Activated B cell treated with CpG ODN at 0.5 μM for 24 hours (primary cell): Measurements from ENCODE around the gene PARVB. TPM values are rescaled to one million over a fixed set of nuclear protein-coding genes. Genes with fewer than 3 reads are reported as not detected.

Experiments used
- ATAC-seq: fragments of 200-7000 bp; cut with Tn5 transposase; one replicate; pipeline ENCODE4 v1.10.0; 2021; ENCODE audit warnings: low read depth, mild to moderate bottlenecking, moderate library complexity
- CTCF ChIA-PET: fragments of 350-600 bp; sonication (Branson Sonifier 250); formaldehyde crosslinking; loops from one replicate; lab custom pipeline; 2021; ENCODE audit warnings: antibody characterized with exemption; lab: Charles Lee
- POLR2A ChIA-PET: fragments of 350-600 bp; sonication (Branson Sonifier 250); formaldehyde crosslinking; loops from one replicate; lab custom pipeline; 2021; ENCODE audit warnings: antibody characterized with exemption; lab: Charles Lee
- DNase-seq: peaks from one replicate; pipeline ENCODE4 v3.0.0; 2022
- H3K27ac Mint-ChIP-seq: one replicate; pipeline ENCODE4 v1.8.0; 2020; ENCODE audit warnings: mixed read lengths
- H3K27me3 Mint-ChIP-seq: one replicate; pipeline ENCODE4 v1.8.0; 2021; ENCODE audit warnings: mixed read lengths
- H3K36me3 Mint-ChIP-seq: one replicate; pipeline ENCODE4 v1.8.0; 2021; ENCODE audit warnings: low read depth, mixed read lengths
- H3K4me1 Mint-ChIP-seq: one replicate; pipeline ENCODE4 v1.8.0; 2021; ENCODE audit warnings: mixed read lengths
- H3K4me3 Mint-ChIP-seq: one replicate; pipeline ENCODE4 v1.8.0; 2020; ENCODE audit warnings: mild to moderate bottlenecking, mixed read lengths
- H3K9me3 Mint-ChIP-seq: one replicate; pipeline ENCODE4 v1.8.0; 2020; ENCODE audit warnings: mixed read lengths
- intact Hi-C: fragments of 100-400 bp; cut with micrococcal nuclease; formaldehyde crosslinking; loops from one replicate; pipeline ENCODE4 v1.15.1; 2024
- total RNA-seq: library from RNA; stranded (reverse); gene quantifications from 2 replicates; pipeline ENCODE4 v1.2.3, GENCODE V29; 2022
- TF ChIP-seq, protein P1 (sequence below): fragments of 200-600 bp; IDR thresholded peaks from one replicate; pipeline ENCODE4 v1.8.0; 2022; ENCODE audit warnings: antibody characterized with exemption, mild to moderate bottlenecking

Gene PARVB
- total RNA-seq, 1 donor from 2014 or later = 53.5 TPM

- POLR2A ChIA-PET = no interaction called here
- Mint-ChIP-seq H3K4me1 (peaks cover 40% of the 10 kb centered on the region), H3K9me3 (no peaks in the 10 kb centered on the region), H3K4me3 (no peak overlapping the region), H3K36me3 (peaks cover 4% of the 10 kb centered on the region), H3K27ac (no peak overlapping the region), H3K27me3 (no peaks in the 10 kb centered on the region)
- DNase-seq = no peak
- intact Hi-C loops = no loop called here
- CTCF ChIA-PET = interaction anchor here (0.9 kb wide), 1 partner anchor 25 kb away, joined by 6 read pairs; no protein-coding TSS in a partner anchor
- TF ChIP-seq, protein P1, sequence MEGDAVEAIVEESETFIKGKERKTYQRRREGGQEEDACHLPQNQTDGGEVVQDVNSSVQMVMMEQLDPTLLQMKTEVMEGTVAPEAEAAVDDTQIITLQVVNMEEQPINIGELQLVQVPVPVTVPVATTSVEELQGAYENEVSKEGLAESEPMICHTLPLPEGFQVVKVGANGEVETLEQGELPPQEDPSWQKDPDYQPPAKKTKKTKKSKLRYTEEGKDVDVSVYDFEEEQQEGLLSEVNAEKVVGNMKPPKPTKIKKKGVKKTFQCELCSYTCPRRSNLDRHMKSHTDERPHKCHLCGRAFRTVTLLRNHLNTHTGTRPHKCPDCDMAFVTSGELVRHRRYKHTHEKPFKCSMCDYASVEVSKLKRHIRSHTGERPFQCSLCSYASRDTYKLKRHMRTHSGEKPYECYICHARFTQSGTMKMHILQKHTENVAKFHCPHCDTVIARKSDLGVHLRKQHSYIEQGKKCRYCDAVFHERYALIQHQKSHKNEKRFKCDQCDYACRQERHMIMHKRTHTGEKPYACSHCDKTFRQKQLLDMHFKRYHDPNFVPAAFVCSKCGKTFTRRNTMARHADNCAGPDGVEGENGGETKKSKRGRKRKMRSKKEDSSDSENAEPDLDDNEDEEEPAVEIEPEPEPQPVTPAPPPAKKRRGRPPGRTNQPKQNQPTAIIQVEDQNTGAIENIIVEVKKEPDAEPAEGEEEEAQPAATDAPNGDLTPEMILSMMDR = no peak
- no peak for ATAC-seq
Observed at GRCh38 chr22:44018594-44018993, 5.5 kb upstream of the PARVB start.

- intact Hi-C loops = no loop called here
- ChIA-PET POLR2A (interaction anchor here (0.6 to 0.7 kb wide), 2 partner anchors 14 to 54 kb away, joined by 4 to 7 read pairs; no protein-coding TSS in a partner anchor), CTCF (interaction anchor here (0.9 to 1.5 kb wide), 3 partner anchors 26 to 67 kb away, joined by 3 to 6 read pairs (median 6); no protein-coding TSS in a partner anchor)
- DNase-seq = no peak
- Mint-ChIP-seq H3K4me1 (peaks cover 44% of the 10 kb centered on the region), H3K9me3 (no peaks in the 10 kb centered on the region), H3K4me3 (no peak overlapping the region), H3K36me3 (peaks cover 7% of the 10 kb centered on the region), H3K27ac (no peak overlapping the region), H3K27me3 (no peaks in the 10 kb centered on the region)
- no peak for ATAC-seq
- TF ChIP-seq, protein P1 = no peak
Observed at GRCh38 chr22:44019416-44019815, 4.7 kb upstream of the PARVB start.

GRCh38 chr22:44019846-44020245 is 4.3 kb upstream of the PARVB start:
- TF ChIP-seq, protein P1 = no peak
- ATAC-seq (no peak), DNase-seq (no peak)
- peaks cover 7% of the 10 kb centered on the region for H3K36me3 Mint-ChIP-seq
- no peaks in the 10 kb centered on the region for H3K27me3 Mint-ChIP-seq
- H3K4me3 Mint-ChIP-seq = no peak overlapping the region
- intact Hi-C loops = no loop called here
- peaks cover 44% of the 10 kb centered on the region for H3K4me1 Mint-ChIP-seq
- ChIA-PET CTCF (interaction anchor here (1.1 to 1.5 kb wide), 2 partner anchors 61 to 66 kb away, joined by 3 to 6 read pairs; no protein-coding TSS in a partner anchor), POLR2A (interaction anchor here (0.7 kb wide), 2 partner anchors 54 to 163 kb away, joined by 3 to 7 read pairs; no protein-coding TSS in a partner anchor)
- no peaks in the 10 kb centered on the region for H3K9me3 Mint-ChIP-seq
- no peak overlapping the region for H3K27ac Mint-ChIP-seq

DNA sequence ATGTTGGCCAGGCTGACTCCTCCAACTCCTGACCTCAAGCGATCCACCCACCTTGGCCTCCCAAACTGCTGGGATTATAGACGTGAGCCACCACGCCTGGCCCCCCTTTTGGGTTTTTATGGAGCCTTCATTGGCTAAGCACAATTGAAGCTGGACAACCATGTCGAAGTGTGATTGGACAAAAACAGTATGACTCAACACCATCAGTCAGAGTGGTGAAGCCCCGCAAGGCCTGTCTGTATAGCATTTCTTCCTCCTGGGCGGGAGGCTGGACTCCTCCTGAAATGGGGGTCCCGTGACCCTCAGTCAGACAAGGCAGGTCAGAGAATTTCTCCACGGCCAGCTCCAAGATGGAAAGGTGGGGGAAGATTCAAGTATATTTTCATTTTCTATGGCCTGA is 3.1 kb upstream of the PARVB start:
- POLR2A ChIA-PET = no interaction called here
- DNase-seq = no peak
- peaks cover 11% of the 10 kb centered on the region for H3K36me3 Mint-ChIP-seq
- intact Hi-C loops = no loop called here
- CTCF ChIA-PET = interaction anchor here (0.8 to 2.2 kb wide), 3 partner anchors 25 to 60 kb away, joined by 3 to 6 read pairs (median 6); no protein-coding TSS in a partner anchor
- no peak overlapping the region for H3K4me3 Mint-ChIP-seq
- TF ChIP-seq, protein P1 = no peak
- no peaks in the 10 kb centered on the region for H3K9me3 Mint-ChIP-seq
- no peaks in the 10 kb centered on the region for H3K27me3 Mint-ChIP-seq
- ATAC-seq = no peak
- peaks cover 52% of the 10 kb centered on the region for H3K4me1 Mint-ChIP-seq
- peak overlapping the region; percentile 3 for H3K27ac Mint-ChIP-seq

DNA sequence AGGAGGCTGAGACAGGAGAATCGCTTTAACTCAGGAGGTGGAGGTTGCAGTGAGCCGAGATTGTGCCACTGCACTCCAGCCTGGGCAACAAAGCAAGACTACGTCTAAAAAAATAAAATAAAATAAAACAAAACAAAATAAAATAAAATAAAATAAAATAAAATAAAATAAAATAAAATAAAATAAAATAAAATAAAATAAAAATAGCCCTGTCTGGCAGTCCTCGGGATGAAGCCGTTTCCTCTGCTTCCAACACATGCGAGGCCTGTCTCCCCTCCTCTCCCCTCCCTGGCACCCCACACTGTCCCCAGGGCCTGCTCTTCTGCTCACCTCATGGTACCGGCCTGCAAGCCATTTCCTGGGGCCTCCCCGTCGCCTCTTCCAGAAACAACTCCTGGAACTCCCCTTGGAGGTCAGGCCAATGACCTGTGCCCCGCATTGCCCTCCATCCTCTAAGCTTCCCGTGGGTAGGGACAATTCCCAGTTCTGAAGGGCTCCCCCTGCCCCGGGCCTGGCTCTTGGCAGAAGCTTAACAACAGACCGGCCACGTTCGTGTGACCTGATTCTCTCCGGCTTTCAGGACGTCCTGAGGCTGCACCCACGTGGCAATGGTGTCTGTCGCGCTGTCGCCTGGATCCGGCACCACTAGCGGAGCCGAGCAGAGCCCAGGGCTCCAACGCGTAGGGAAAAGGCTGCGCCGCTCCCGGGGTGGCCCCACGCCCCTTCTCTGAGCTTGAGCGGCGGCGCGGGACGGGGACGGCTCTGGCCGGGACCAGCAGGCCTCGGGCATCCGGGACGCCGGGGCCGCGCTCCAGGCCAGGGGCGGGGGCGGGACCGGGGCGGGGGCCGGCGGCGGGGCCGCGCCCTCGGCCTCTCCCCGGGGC is 456 bp upstream of the PARVB start:
- peak; percentile 14 for ATAC-seq
- Mint-ChIP-seq H3K27ac (peak overlapping the region; percentile 92), H3K4me1 (peaks cover 67% of the 10 kb centered on the region), H3K36me3 (peaks cover 15% of the 10 kb centered on the region), H3K9me3 (no peaks in the 10 kb centered on the region), H3K27me3 (no peaks in the 10 kb centered on the region), H3K4me3 (peak overlapping the region; percentile 89)
- CTCF ChIA-PET = interaction anchor here (0.7 to 2.8 kb wide), 6 partner anchors 20 to 62 kb away, joined by 3 to 19 read pairs (median 4); no protein-coding TSS in a partner anchor
- POLR2A ChIA-PET = interaction anchor here (0.5 to 7.0 kb wide), 12 partner anchors 11 to 158 kb away, joined by 3 to 61 read pairs (median 7); partner anchors contain the start of gene SAMM50
- intact Hi-C loops = loop anchor here (2.0 kb wide), 1 partner anchor 157 kb away; the partner anchor contains the start of gene PARVG
- DNase-seq = peak; percentile 67
- TF ChIP-seq, protein P1 = no peak
